HG03025 (cell line): ENCODE data around the gene SMARCD3.

ENCODE experiments used
- ATAC-seq: cut with Tn5 transposase; IDR thresholded peaks from one replicate; pipeline ENCODE4 v1.9.1; 2021; ENCODE audit warnings: mild to moderate bottlenecking, moderate library complexity; ENCODE audit not compliant: unreplicated experiment, low FRiP score

Gene SMARCD3

DNA sequence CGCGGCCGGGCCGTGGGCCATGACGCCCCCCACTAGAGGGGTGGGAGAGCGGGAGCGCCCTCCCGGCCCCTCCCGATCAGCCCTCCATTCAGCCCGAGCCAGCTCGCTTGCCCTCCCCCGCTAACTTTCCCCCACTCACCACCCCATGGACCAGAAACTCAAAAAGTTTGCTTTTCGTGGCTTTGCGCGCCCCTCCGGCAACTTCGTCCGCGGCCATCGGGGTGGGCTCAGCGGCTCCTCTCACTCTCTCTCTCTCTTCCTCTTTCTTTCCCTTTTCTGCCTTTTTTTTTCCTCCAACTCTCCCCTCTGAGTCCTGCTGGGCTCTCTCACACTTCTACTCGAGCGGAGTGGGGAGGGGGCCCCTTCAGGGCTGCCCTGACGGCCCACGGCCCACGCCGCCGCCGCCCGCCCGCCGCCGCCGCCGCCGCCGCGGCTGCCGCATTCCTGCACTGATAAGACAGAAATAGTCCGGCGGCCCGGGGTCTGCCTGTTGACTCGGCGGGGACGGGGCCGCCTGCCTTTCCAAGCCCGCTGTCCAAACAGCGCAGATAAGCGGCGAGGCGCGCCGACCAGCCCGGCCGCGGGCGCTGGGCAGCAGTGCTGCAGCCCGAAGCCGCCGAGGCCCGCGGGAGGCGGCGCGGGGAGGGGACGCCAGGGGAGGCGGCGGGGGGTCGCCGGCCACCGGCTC lies at the start of gene SMARCD3:
Gene SMARCD3 (minus strand): TSS at position 349 of the 688 bp plus-strand sequence. CDS start 132 bp downstream, at position 217.
- ATAC-seq = no peak

DNA sequence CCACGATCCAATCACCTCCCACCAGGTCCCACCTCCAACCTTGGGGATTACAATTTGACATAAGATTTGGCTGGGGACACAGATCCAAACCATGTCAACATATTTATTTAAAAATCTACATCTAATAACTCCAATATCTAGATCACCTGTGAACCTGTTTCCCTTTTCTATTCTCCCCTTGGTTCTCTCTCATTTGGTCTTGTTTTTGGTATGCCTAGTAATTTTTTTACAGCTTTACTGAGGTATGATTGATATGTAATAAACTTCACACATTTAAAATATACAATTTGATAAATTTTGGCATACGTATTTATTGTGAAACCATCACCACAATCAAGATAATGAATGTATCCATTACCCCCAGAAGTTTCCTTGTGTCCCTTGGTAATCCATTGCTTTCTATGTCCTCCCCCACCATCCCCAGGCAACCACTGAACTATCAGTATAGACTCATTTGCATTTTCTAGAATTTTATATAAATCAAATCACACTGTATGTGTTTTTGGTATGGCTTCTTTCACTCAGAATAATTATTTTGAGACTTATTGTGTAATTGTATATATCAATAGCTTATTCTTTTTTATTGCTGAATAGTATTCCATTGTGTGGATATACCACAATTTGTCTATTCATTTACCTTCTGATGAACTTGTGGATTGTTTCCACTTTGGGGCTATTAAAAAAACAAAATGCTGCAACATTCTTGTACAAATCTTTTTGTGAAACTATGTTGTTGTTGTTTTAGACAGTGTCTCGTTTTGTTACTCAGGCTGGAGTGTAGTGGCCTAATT lies 47.9 kb upstream of the SMARCD3 start:
- ATAC-seq = no peak

DNA sequence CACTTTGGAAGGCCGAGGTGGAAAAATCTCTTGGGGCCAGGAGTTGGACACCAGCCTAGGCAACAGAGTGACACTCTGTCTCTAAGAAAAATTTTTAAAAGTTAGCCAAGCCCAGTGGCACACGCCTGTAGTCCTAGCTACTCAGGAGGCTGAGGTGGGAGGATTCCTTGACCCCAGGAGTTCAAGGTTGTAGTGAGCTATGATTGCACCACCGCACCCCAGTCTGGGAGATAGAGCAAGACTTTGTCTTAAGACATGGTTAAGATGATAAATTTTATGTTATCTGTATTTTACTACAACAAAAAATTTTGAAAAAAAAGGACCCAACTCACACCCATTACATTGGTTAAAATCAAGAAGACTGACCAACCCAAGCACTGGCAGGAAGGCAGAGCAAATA lies 44.4 kb upstream of the SMARCD3 start:
- no peak for ATAC-seq

- no peak for ATAC-seq
Observed at GRCh38 chr7:151291206-151291605, 42.7 kb upstream of the SMARCD3 start.

DNA sequence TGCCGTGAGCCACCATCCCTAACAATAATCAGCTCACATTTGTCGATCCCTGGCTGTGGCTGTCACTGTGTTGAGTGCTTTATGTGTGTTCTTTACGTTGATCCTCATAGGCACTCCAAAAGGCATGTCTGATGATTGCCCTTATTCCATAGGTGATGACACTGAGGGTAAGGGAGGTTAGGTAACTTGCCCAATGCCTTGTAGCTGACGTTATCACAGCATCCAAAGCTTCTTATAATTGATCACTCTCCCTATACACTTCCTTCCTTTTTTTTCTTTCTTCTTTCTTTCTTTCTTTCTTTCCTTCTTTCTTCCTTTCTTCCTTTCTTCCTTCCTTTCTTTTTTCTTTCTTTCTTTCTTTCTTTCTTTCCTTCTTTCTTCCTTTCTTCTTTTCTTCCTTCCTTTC lies 41.9 kb upstream of the SMARCD3 start:
- ATAC-seq = no peak

GRCh38 chr7:151289891-151290290 lies 41.4 kb upstream of the SMARCD3 start:
- ATAC-seq = no peak

GRCh38 chr7:151286148-151286547 lies 37.7 kb upstream of the SMARCD3 start:
- no peak for ATAC-seq

DNA sequence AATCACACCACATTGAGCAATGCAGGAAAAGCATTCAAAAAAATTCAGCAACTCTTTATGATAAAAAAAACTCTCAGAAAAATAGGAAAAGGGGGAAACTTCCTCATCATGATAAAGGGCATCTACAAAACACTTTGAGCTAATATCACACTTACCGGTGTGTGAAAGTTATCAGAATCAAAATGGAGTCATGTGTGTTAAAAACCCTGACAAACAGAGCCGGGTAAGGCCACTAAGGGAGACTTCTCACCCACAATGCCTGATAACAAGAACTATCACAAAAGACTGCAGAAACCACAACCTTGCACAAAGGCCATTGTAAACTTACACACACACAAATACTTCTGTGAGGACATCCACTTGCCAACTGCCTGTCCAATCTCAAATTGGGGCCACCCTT lies 34.8 kb upstream of the SMARCD3 start:
- no peak for ATAC-seq

- ATAC-seq = no peak
Observed at GRCh38 chr7:151282111-151282510, 33.6 kb upstream of the SMARCD3 start.

DNA sequence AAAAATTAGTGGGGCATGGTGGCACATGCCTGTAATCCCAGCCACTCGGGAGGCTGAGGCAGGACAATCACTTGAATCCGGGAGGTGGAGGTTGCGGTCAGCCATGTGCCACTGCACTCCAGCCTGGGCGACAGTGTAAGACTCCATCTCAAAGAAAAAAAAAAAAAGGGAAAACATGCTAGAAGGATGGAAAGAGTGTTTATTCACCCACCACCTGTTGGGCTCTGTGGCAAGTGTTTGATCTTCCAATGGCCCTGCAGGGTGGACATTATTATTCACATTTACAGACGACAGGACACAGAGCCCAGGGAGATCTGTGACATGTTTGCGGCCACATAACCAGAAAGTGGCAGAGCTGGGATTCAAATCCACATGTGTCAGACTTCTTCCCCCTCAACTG lies 33.2 kb upstream of the SMARCD3 start:
- no peak for ATAC-seq

- no peak for ATAC-seq
Observed at GRCh38 chr7:151280388-151281019, 32.0 kb upstream of the SMARCD3 start.

DNA sequence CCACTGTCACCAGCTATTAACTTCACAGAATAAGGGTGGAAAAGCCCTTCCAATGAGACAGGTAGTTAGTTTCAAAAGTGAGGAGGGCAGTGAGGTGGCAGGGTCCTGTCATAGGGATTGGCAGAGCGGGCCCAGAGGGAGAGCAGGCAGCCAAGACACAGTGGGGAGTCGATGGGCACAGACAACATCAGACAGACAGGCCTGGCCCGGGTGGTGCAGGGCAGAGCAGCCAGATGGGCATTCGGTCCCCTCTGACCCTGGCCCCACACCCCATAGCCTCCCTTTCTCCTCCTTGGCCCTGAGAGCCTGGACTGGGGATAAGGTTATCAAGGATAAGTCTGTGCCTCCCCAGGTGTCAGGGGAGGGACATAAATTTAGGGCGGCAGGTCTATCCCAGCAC lies 31.4 kb upstream of the SMARCD3 start:
- ATAC-seq = no peak

DNA sequence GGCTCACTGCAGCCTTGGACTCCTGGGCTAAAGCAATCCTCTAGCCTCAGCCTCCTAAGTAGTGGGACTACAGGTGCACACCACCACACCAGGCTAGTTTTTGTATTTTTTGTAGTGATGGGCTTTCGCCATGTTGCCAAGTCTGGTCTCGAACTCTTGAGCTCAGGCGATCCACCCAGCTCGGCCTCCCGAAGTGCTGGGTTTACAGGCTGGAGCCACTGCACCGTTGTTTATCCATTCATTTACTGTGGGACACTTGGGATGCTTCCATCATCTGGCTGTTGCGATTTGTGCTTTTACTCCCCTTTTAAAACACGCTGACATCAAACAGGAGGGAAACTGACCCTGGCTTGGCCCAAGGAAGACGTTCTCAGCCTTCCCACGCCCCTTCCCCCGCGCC lies 30.5 kb upstream of the SMARCD3 start:
- ATAC-seq = no peak

- no peak for ATAC-seq
Observed at GRCh38 chr7:151277631-151278030, 29.1 kb upstream of the SMARCD3 start.

DNA sequence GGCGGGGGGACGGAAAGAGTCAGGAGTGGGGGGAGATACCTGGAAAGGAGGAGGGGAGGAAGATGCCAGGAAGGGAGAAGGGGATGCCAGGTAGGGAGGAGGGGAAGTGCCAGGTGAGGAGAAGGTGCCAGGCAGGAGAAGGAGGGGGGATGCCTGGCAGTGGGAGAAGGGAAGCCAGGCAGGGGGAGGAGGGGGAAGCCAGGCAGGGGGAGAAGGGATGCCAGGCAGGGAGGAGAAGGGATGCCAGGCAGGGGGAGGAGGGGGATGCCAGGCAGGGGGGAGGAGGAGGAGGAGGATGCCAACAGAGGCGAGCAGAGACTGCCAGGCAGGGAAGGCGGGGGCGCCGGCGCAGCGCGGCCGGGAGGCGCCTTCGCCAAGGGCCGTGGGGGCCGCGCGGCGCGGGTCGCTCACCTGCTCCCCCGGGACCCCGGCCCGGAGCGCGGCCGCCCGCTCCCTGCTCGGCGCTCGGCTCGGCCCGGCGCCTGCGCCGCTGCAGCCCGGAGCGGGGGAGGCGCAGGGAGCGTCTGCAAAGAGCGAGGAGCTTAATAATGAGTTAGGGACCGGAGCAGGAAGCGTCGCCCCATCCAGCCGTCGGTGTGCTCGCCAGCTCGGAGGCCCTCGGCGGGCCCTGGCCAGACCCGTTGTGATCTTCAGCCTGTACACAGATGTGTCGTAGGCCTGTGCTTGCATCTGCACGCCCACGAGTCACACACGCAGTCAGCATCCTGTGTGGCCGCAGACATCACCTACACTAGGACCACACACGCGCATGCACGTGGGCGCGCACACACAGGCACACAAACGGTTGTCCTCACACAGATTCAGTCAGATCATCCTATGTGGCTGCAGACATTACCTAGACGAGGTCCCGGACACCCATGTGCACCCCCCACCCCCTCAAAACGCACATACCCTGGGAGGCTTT lies 28.4 kb upstream of the SMARCD3 start:
- no peak for ATAC-seq

- no peak for ATAC-seq
Observed at GRCh38 chr7:151275813-151276577, 27.5 kb upstream of the SMARCD3 start.

- no peak for ATAC-seq
Observed at GRCh38 chr7:151274936-151275812, 26.7 kb upstream of the SMARCD3 start.

- ATAC-seq = no peak
Observed at GRCh38 chr7:151274396-151274795, 25.9 kb upstream of the SMARCD3 start.
